Stimulated activated CD8-positive, alpha-beta memory T cell treated with anti-CD3 and anti-CD28 coated beads, Interleukin-7, amount 100 ng/mL, for 24 hours (primary cell): Measurements from ENCODE around the gene TCF12.

ENCODE experiments used
- DNase-seq: peaks from one replicate; pipeline ENCODE4 v3.0.0-alpha.2; 2020; ENCODE audit warnings: low read depth

The TCF12 gene

GRCh38 chr15:57339321-57339720, 420.9 kb downstream of the TCF12 start:
- DNase-seq: no peak
